ENCODE measurements around the gene HECTD4. TPM values are rescaled to one million over a fixed set of nuclear protein-coding genes. Genes with fewer than 3 reads are reported as not detected.

HECTD4 gene
- total and polyA plus RNA-seq, 12 donors = 17.5 to 50.0 (median 27.7) TPM

DNA sequence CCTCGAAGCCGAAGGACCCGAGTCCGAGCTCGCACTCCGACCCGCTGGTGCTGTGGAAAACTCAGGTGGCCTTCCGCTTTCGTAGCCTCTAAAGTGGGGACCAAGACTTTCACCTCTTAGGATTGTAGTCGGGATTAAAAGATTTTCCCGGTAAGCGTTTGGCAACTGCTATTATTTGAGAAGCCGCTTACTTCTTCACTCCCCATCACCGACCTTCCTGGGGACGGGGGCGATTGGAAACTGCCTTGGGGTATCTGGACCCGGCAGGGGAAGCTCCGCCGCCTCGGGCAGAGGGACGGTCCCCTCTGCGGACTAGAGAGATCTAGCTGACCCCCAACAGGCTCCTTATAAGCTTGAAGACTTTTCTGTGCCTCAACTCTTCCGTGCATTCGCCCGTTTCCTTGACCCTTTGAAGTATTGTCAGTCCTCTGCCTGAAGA, 256.2 kb downstream of the HECTD4 start:
- Histone ChIP-seq H3K27me3 (no peaks in the 10 kb centered on the region), H3K4me1 (replicated peaks in 1 of 2) (peaks cover 29 to 60% of the 10 kb centered on the region in 2 donors), H3K27ac (peak overlapping the region in 4 of 5 donors; percentile 89 to 94 (median 90)), H3K36me3 (replicated peaks in 1 of 2) (no peaks in the 10 kb centered on the region), H3K9me3 (replicated peaks in 1 of 3) (no peaks in the 10 kb centered on the region), H3K4me3 (peak overlapping the region; percentile 74 to 100 (median 83))
- intact Hi-C loops (cut with DNase I) = no loop called here
- TF ChIP-seq CTCF (IDR thresholded peaks at IDR 0.05) (no peak), POLR2A (IDR thresholded peaks at IDR 0.05) (no peak)
- 1 to 3% (median 2%) methylated on average over 15 to 25 of the region's 25 CpGs for WGBS, 4 donors
- DNase-seq = peak in 1 of 7 donors; percentile 26

- intact Hi-C loops (cut with DNase I) = no loop called here
- H3K4me1 ChIP-seq (replicated peaks in 1 of 2) = peaks cover 24 to 56% of the 10 kb centered on the region in 2 donors
Measured at GRCh38 chr12:112125250-112125999, 256.8 kb downstream of the HECTD4 start, which contains the start of gene TRAFD1. Gene TRAFD1 (plus strand): TSS chr12:112125560. CDS start chr12:112130523, 4,963 bp downstream.

GRCh38 chr12:112124918-112125249, 257.3 kb downstream of the HECTD4 start:
- H3K4me1 ChIP-seq (replicated peaks in 1 of 2) = peaks cover 19 to 51% of the 10 kb centered on the region in 2 donors
- H3K36me3 ChIP-seq (replicated peaks in 1 of 2) = no peaks in the 10 kb centered on the region
- H3K27me3 ChIP-seq = no peaks in the 10 kb centered on the region
- peak in 1 of 7 donors; percentile 27 for DNase-seq
- peak overlapping the region in 3 of 5 donors; percentile 24 to 94 (median 92) for H3K27ac ChIP-seq
- peak overlapping the region in 2 of 4 donors; percentile 89 to 100 for H3K4me3 ChIP-seq
- TF ChIP-seq CTCF (IDR thresholded peaks at IDR 0.05) (no peak), POLR2A (IDR thresholded peaks at IDR 0.05) (no peak)
- intact Hi-C loops (cut with DNase I) = no loop called here
- whole genome bisulfite sequencing, 4 donors = 0 to 2% (median 0%) methylated on average over 1 of the region's 1 CpG
- H3K9me3 ChIP-seq (replicated peaks in 1 of 3) = no peaks in the 10 kb centered on the region

More at GRCh38 chr12:112125250-112125999, 256.8 kb downstream of the HECTD4 start, which contains the start of gene TRAFD1:
- WGBS, 4 donors = 0 to 1% (median 0%) methylated on average over 6 to 63 of the region's 63 CpGs
- peak within 1 kb of the TSS; percentile 74 to 100 (median 83) for H3K4me3 ChIP-seq
- H3K9me3 ChIP-seq (replicated peaks in 1 of 3) = no peaks in the 10 kb centered on the region
- peak; percentile 97 to 99 (median 98) for DNase-seq
- peak within 1 kb of the TSS; percentile 51 to 94 (median 89) for H3K27ac ChIP-seq
- TF ChIP-seq CTCF (IDR thresholded peaks at IDR 0.05) (no peak), POLR2A (IDR thresholded peaks at IDR 0.05) (peak; percentile 91 to 95)
- no peaks in the 10 kb centered on the region for H3K27me3 ChIP-seq
- H3K36me3 ChIP-seq (replicated peaks in 1 of 2) = no peaks in the 10 kb centered on the region

- 63 to 72% (median 69%) methylated on average over 12 of the region's 12 CpGs for WGBS, 4 donors
- intact Hi-C loops (cut with DNase I) = no loop called here
- TF ChIP-seq CTCF (IDR thresholded peaks at IDR 0.05) (no peak), POLR2A (IDR thresholded peaks at IDR 0.05) (no peak)
- no peak for DNase-seq
- H3K4me3 ChIP-seq = no peak overlapping the region
- peak overlapping the region in 1 of 5 donors; percentile 11 for H3K27ac ChIP-seq
- H3K36me3 ChIP-seq (replicated peaks in 1 of 2) = no peaks in the 10 kb centered on the region
- no peaks in the 10 kb centered on the region for H3K9me3 ChIP-seq (replicated peaks in 1 of 3)
- no peaks in the 10 kb centered on the region for H3K27me3 ChIP-seq
- H3K4me1 ChIP-seq (replicated peaks in 1 of 2) = peaks cover 17 to 39% of the 10 kb centered on the region in 2 donors
Measured at GRCh38 chr12:112122823-112123690, 259.2 kb downstream of the HECTD4 start.
